Left lung (tissue), 10 donors: ENCODE results near the gene SETD1A. TPM values are rescaled to one million over a fixed set of nuclear protein-coding genes. Genes with fewer than 3 reads are reported as not detected.
A peak's percentile ranks its signal among the peaks of the same experiment; 100 is the strongest.

Source experiments
- ATAC-seq: fragments of 200-7000 bp; cut with Tn5 transposase; one replicate; pipeline ENCODE4 v1.9.1; 2020; ENCODE audit warnings: moderate library complexity
- DNase-seq, 4 donors: peaks; one replicate each; pipeline ENCODE4 v3.0.0-alpha.2; 2013 to 2020
- H3K27ac ChIP-seq, 2 donors: fragments of 200-600 bp; sonication (generic) in 1 of 2; one replicate each; pipeline versions ENCODE4 v1.5.0 to v1.8.0; 2020 to 2021
- H3K27me3 ChIP-seq, 2 donors: fragments of 200-600 bp; sonication (generic) in 1 of 2; one replicate each; pipeline versions ENCODE4 v1.5.0 to v1.8.0; 2020 to 2021
- H3K36me3 ChIP-seq, 2 donors: fragments of 200-600 bp; sonication (generic) in 1 of 2; one replicate each; pipeline versions ENCODE4 v1.5.0 to v1.8.0; 2020 to 2021
- H3K4me1 ChIP-seq, 2 donors: fragments of 200-600 bp; one replicate each; pipeline ENCODE4 v1.8.0; 2021
- H3K4me3 ChIP-seq, 2 donors: fragments of 200-600 bp; sonication (generic) in 1 of 2; one replicate each; pipeline versions ENCODE4 v1.5.0 to v1.8.0; 2020 to 2021; ENCODE audit warnings: mild to moderate bottlenecking in 1 of 2
- H3K9me3 ChIP-seq, 2 donors: fragments of 200-600 bp; sonication (generic) in 1 of 2; one replicate each; pipeline versions ENCODE4 v1.5.0 to v1.8.0; 2020 to 2021
- CTCF ChIP-seq, 2 donors: fragments of 200-600 bp; sonication (generic) in 1 of 2; IDR thresholded peaks; one replicate each; pipeline versions ENCODE4 v1.5.0 to v1.8.0; 2021; ENCODE audit warnings: antibody characterized with exemption in 2 of 2
- intact Hi-C, 2 donors: fragments of 100-400 bp; cut with DNase I; formaldehyde crosslinking; loops; one replicate each; pipeline versions ENCODE4 v1.11.2 to v1.14.2; 2022
- polyA plus RNA-seq, 6 donors: library from polyadenylated mRNA; unstranded; fragments of 120-200 nt; gene quantifications; one replicate each; pipeline ENCODE4 v1.2.1, GENCODE V29; 2013; ENCODE audit not compliant: insufficient read length in 6 of 6
- total RNA-seq, 2 donors: library from RNA; stranded (reverse); fragmentation: NEBNext Ultra II Directional; extraction: Animal tissue kit (Norgen Biotek cat#: 25700); gene quantifications; one replicate each; pipeline ENCODE4 v1.2.1, GENCODE V29; 2021
- donor health status: DM: no; HTN: yes; CAD: no.
- donor health status: DM: no; HTN: no; CAD: no.

SETD1A gene
- total and polyA plus RNA-seq, 8 donors: 12.1 to 21.5 (median 15.3) TPM

GRCh38 chr16:30946671-30947540 is 10.6 kb upstream of the SETD1A start:
- DNase-seq: no peak
- peaks cover 11 to 37% of the 10 kb centered on the region in 2 donors for H3K4me1 ChIP-seq
- H3K27me3 ChIP-seq: no peaks in the 10 kb centered on the region
- no peak for ATAC-seq
- no peaks in the 10 kb centered on the region for H3K9me3 ChIP-seq
- peaks cover 0 to 29% of the 10 kb centered on the region in 2 donors for H3K36me3 ChIP-seq
- TF ChIP-seq CTCF (IDR thresholded peaks at IDR 0.05): no peak
- H3K4me3 ChIP-seq: no peak overlapping the region
- H3K27ac ChIP-seq: peak overlapping the region in 1 of 2 donors; percentile 28
- intact Hi-C loops: no loop called here

GRCh38 chr16:30947541-30947858 is 10.1 kb upstream of the SETD1A start:
- intact Hi-C loops: no loop called here
- H3K4me3 ChIP-seq: no peak overlapping the region
- H3K9me3 ChIP-seq: no peaks in the 10 kb centered on the region
- no peak for TF ChIP-seq CTCF (IDR thresholded peaks at IDR 0.05)
- DNase-seq: no peak
- no peak for ATAC-seq
- peaks cover 0 to 29% of the 10 kb centered on the region in 2 donors for H3K36me3 ChIP-seq
- H3K4me1 ChIP-seq: peaks cover 7 to 35% of the 10 kb centered on the region in 2 donors
- H3K27ac ChIP-seq: peak overlapping the region; percentile 65 to 97
- no peaks in the 10 kb centered on the region for H3K27me3 ChIP-seq

- peak; percentile 89 to 99 (median 94) for DNase-seq
- intact Hi-C loops: no loop called here
- peak; percentile 69 for ATAC-seq
Measured at GRCh38 chr16:30947859-30948666, 9.5 kb upstream of the SETD1A start.

GRCh38 chr16:30948667-30949649 is 8.6 kb upstream of the SETD1A start, which contains the start of gene ORAI3:
ORAI3 (plus strand) TSS chr16:30949068; CDS start chr16:30949290, 222 bp downstream.
- no peak for TF ChIP-seq CTCF (IDR thresholded peaks at IDR 0.05)
- Histone ChIP-seq H3K4me1 (peaks cover 7 to 43% of the 10 kb centered on the region in 2 donors), H3K36me3 (peaks cover 0 to 25% of the 10 kb centered on the region in 2 donors), H3K27me3 (no peaks in the 10 kb centered on the region), H3K27ac (peak within 1 kb of the TSS; percentile 89 to 97), H3K9me3 (no peaks in the 10 kb centered on the region), H3K4me3 (peak within 1 kb of the TSS; percentile 86 to 93)
- ATAC-seq: peak; percentile 77
- peak; percentile 67 to 98 (median 85) for DNase-seq
- intact Hi-C loops: no loop called here

More at GRCh38 chr16:30947859-30948666, 9.5 kb upstream of the SETD1A start:
- H3K4me1 ChIP-seq: peaks cover 7 to 37% of the 10 kb centered on the region in 2 donors
- H3K27me3 ChIP-seq: no peaks in the 10 kb centered on the region
- peak overlapping the region; percentile 86 to 93 for H3K4me3 ChIP-seq
- no peaks in the 10 kb centered on the region for H3K9me3 ChIP-seq
- TF ChIP-seq CTCF (IDR thresholded peaks at IDR 0.05): no peak
- H3K36me3 ChIP-seq: peaks cover 0 to 29% of the 10 kb centered on the region in 2 donors
- peak overlapping the region; percentile 89 to 97 for H3K27ac ChIP-seq
